HG02943 (cell line): Measurements from ENCODE around the gene NEO1.
"Not testable (repeated sequence)": the region's sequence is repeated elsewhere in the genome, so short reads cannot be mapped to it uniquely, and the experiment has no call there.

ENCODE experiments used
- ATAC-seq: cut with Tn5 transposase; IDR thresholded peaks from one replicate; pipeline ENCODE4 v1.9.1; 2021; ENCODE audit warnings: mild to moderate bottlenecking, low read depth, moderate library complexity; ENCODE audit not compliant: unreplicated experiment

NEO1 gene

DNA sequence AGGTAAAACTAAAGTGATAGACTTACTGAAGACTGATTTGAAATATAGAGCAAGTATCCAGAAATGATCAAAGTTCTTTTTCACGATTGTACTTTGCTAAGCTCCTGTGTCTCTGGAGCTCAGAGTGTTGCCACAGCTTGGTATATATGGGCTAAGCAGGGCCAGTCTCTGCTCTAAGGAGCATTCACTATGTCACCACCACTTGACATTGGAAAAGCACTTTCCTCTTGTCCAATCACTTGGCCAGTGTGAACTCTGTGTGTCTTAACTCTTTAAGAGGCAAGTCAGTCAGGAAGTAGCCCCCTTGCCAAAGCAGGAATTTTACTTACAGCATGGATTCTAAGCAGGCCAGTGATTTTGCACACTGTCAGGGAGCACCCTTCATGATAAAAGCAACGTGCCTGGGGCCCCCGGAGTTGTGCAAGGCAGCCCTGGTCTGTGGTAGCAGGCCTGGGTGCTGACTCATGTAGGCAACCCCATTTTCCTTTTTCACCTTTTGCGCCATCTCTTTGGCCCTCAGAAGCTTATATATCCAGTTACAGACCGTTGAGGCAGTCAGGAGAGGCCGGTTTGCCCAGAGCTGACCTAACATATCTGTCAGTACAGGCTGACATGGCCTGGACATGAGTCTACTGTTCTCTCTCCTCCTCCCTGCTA, 243.5 kb downstream of the NEO1 start:
- ATAC-seq: no peak

DNA sequence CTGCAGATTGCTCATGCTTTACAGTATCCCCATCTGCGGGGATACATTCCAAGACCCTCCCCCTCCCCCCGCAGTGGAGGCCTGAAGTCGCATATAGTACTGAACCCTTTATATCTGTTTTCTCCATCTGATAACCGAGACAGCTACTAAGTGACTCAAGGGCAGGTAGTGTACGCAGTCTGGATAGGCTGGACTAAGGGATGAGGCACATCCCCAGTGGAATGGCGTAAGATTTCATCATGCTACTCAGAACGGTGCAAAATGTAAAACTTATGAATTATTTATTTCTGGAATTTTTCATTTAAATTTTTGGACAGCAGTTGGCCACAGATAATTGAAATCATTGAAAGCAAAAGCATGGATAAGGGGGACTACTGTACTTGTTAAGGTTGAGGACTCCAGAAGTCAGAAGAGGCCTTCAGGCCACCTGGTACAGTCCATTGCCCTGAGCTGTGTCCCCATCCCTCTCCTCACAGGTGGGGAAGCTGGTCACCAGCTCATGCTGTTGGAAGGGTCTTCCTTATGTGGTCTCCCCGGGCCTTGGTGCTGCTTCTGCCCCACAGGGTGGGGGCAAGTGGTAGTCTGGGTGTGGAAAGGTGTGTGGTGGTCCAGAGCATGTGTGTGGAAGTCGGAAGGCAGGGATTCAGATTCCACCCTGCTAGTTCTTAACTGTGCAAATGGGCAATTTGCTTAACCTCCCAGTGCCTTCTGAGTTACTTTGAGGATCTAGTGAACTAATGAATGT, 244.5 kb downstream of the NEO1 start:
- ATAC-seq: no peak

DNA sequence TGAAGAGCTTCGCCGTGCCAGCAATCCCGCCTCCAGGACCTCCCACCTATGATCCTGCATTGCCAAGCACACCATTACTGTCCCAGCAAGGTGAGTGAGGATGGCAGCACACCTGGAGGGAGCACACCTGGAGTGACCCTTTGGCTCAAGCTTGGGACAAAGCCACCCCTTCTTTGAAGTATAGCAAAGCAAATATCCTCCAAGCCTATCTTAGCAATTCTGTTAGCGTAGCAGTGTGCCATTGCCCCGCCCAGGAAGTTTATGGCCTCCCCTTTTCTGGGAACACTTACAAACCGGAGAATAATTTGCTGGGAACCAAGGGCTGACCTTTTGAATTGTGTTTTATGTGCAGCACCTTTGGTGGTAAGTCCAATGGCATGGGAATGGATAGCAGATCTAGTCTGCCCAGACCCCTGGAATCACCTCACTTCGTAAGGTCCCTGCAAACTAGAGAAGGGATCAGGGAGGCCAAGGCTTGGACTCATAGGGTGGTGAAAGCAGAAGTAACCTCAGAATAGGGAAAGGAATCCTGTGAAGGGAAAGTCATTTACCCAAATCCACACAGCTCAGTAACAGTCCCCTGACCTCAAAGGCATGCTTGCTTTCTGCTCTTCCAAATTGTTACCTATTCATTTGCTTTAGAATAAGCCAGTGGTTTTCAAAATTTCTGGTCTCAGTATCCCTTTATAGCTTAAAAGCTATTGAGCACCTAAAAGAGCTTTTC, 246.4 kb downstream of the NEO1 start:
- ATAC-seq: no peak

DNA sequence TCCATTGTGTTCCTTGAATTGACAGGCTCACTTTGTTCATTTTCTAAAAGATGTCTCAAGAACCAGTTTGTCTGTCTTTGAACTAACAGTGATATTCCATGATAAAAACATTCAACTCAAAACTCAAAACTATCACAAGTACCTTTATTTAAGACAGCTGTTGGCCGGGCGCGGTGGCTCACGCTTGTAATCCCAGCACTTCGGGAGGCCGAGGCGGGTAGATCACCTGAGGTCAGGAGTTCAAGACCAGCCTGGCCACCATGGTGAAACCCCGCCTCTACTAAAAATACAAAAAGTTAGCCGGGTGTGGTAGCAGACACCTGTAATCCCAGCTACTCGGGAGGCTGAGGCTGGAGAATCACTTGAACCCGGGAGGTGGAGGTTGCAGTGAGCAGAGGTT, 248.0 kb downstream of the NEO1 start:
- not testable (repeated sequence) for ATAC-seq

DNA sequence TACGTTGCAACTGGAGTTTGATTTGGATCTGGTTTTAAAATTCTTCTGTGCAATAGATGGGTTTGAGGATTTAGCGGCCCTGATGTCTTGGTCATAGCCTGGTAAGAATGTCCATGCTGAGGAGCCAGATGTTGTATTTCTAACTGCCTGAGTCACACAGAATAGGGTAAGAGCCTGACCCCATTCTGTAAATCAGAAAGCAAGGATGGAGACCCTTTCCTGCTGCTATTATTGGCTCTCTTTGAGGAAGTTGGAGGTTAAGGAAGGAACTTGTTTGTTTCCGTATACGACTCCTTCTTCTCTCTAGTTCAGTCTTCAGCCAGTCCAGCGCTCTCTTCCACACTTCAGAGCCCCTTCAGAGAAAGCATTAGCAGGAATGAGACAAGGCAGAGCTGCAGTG, 251.4 kb downstream of the NEO1 start:
- no peak for ATAC-seq

DNA sequence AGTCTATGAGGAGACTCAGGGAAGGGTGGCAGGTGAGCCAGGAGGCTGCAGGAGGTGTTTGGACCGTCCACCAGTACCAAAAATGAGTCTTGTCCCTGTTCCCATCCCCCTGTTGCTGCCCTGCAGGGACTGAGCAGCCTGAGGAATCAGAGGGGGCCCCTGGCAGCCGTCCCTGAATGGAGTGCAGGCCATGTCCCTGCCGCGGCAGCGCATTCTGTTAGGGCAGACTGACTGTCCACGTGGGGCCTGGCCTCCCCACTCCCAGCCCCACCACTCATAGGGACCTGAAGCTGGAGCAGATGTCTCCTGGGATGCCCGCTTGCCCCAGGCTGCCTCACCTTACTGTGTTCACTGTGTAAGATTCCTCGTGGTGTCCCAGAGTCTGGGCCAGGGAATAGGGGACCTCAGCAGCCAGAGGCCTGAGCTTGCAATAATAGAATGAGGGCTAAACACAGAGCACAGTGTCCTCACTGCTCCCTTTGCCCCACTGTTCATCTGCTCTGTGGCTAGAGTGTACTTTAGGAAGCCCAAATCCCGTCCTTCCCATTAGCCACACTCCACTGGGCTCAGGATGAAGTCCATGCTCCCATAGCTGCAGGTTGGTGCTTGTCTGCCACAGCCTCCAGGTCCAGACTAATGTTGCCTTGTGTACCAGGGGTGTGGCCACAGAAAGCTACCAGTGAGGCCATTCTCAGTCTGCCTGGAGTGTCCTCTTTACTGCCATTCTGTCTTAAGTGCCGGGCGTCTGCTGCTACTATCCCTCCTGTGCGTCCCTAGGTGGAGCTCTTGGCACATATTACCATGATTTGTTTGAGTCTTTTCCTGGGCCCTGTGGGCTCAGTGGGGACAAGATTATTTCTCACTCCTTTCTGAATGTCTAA, 253.3 kb downstream of the NEO1 start:
- ATAC-seq: no peak

DNA sequence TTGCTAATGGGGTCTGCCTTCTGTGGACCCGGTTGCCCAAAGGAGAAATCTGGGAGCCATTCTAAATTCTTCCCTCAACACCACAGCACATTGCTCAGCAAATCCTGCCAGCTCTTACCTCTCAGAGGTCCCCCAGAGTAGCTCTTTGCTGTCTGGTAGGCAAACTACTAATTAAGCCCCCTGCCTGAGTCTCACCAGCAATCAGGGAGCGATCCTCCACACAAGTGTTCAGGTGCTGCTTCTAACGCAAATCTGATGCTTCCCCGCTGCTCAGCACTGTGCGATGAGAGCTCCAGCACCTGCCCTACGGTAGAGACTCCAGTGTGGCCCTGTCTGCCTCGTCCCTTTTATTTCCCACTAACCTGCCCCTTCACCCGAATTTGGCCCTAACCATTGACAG, 256.0 kb downstream of the NEO1 start:
- no peak for ATAC-seq

DNA sequence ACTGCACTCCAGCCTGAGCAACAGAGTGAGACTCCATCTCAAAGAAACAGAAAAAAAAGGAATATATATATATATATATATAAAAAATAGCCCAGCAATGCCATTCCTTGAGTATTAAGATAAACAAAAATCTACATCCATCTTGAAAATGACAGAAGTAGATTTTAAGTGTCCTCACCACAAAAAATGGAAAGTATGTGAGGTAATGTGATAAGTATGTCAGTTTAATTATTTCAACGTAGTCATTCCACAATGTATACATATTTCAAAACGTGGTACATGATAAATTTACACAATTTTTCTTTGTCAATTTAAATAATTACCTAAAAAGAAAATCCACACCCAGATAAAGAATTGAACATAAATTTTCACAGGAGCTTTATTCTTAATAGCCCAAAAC, 261.6 kb downstream of the NEO1 start:
- no peak for ATAC-seq

DNA sequence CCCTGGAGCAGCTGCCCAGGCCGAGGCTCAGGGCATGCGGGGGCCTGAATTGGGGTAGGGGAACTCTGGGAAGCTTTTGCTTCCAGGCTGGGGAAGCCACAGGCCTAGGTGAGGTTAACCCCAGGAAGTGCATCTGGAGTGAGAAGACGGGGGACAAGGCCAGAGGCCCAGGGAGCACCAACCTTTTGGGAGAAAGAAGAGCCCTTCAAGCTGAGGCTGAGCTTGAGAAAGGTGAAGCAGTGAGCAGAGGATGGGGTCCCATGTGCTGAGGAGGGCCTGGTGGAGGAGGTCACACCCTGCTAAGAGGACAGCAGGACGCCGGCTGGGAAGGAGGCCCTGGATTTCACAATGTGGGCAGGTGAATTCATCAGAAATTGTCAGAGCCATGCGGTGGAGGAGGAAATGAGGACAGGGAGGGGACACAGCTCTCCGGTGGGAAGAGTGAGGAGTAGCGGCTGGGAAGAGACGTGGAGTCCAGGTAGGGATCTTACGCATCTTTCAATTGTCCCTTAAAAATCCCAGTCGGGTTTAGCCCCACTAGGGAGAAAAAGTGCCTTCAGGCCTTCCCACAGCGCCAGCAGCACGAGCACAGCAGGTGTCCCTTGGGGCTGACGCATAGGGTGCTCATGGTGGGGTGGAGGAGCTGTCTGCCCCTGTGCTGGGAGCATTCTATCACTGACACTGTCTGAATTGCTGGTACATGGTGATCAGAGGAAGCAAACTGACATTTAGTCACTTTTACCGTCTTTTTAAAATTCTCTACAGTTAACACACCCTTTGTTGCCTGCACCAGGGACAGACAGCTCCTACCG, 265.6 kb downstream of the NEO1 start:
- no peak for ATAC-seq

DNA sequence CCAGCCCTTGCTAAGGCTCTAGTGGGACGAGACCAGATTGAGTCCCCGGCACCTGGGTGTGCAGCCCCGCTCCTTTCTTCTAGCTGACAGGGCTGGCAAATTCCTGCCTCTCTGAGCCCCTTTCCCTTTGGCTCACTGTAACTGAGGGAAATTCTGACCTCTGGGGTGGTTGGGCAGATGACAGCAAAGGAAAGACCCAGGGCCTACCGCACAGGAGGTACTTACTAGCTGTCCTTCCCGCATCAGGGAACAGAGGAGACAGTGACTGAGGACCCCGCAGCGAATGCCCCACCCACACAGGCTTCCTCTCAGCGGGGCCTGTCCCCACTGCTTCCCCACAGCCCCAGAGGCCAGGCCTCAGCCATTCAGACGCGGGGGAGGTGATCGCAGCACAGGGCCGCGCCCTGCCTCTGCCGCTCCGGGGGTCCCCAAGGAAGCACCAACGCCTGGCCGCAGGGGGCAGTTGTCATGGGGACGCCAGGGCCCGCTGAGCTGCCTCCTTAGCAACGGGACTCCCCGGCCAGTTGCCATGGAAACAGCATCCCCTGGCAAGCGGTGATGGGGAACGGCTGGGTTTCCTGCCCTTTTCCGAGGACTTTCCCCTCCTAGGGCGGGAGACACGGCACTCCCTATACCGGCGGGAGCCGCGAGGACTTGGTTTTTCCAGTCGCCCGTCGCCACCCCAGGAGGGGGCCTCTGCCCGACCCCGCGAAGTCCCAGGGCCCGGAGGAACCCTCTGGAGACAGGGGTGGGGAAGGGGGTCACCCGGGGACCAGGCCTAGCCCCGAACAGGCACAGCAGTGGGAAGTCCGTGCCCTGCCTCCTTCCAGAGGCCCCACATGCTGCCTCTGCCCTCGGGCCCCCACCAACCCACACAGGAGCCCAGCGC, 266.4 kb downstream of the NEO1 start:
- no peak for ATAC-seq

DNA sequence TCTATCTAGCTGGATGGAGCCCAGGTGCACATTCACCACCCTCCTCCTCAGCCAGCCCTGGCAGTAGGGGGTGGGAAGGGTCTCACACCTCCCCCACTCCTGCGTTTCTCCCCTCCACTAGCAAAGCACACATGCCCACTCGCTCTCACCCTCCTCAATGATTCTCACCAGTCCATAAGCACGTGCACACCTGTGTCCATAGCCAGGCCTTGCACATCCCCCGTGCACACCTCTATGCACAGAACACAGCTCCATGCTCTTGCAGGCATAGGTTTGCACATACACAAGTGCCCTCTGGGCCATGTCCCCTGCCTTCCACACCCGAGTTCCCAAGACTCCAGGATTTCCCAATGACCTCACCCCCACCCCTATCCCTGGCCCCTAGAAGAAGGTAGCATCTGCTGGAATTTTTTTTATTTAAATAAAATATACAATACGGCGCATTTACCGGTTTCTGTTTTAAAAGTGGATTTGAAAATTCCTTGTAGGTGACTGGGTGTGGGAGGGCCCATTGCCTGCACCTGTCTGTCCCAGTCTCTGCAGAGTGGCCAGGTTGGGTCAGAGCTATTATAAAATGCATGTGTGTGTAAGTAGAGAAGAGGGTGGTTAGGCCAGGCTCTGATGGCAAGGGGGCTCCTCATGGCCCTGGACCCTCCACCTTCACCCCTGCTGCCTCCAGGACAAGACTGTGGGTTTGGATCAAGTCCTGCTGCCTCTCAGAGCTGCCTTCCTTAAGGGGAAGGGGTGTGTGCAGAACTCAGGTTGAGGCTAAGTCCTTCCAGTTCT, 267.4 kb downstream of the NEO1 start:
- ATAC-seq: no peak

DNA sequence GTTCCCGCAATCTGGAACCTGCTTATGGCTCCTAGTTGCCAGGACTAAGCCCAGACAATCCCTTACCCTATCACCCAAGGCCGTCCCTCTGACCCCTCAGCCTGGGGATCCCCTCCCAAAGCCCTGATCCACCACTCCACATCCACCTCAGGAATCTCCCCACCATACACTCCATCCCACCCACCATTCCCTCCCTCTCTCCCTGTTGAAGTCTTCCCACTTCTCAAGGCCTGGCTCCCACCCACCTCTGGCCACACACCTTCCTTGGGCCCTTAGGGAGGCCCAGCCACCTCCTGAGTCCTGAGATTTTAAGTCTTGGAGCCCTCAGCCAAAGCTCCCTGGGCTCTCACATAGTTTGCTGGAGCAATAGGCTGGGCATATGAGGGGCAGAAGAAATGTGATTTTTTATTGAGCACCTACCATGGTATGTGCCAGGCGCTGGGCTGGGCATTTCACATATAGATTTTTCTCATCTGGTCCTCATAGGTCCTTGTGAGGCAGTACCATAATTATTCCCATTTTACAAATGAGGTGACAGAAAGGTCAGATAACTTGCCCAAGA, 268.4 kb downstream of the NEO1 start:
- no peak for ATAC-seq

DNA sequence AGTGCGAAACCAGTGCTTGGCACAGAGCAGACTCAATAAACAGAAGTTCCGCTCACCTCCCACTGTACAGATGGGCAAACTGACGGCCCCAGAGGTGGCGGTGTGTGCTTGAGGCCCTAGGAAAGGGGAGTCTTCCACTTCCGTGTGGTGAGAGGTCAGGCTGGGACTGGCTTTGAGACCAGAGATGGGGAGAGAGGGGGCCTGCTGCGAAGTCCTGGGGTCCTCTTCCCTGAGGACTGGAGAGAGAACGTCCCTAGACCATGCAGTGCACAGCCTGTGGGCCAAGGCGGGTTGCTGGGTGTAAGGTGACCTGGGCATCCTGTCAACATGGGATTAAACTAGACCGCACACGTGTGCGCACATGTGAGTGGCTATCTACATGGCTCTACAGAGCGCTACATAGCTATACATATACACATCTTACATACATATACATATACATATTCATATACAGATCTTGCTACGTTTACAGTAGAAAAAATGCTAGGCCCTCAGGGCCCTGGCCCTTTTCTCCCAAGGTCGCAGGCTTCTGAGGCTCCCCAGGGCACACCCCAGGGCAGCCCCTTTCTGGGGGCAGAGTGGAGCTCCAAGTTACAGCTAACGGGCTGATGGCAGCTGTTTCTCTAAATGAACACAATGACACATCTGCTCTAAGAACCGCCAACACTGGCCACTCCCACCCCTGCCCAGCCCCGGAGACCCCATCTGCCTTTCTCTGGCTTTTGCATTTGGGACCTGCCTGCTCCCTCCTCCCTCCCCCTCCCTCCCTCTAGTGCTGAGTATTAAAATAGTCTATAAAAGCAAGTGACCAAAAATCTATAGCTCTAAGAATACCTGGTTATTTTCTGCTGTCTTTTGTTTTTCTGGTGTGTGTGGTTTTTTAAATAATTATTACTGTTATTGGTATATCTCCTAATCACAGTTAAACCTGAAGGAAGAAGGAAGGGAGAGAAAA, 269.5 kb downstream of the NEO1 start:
- ATAC-seq: no peak

DNA sequence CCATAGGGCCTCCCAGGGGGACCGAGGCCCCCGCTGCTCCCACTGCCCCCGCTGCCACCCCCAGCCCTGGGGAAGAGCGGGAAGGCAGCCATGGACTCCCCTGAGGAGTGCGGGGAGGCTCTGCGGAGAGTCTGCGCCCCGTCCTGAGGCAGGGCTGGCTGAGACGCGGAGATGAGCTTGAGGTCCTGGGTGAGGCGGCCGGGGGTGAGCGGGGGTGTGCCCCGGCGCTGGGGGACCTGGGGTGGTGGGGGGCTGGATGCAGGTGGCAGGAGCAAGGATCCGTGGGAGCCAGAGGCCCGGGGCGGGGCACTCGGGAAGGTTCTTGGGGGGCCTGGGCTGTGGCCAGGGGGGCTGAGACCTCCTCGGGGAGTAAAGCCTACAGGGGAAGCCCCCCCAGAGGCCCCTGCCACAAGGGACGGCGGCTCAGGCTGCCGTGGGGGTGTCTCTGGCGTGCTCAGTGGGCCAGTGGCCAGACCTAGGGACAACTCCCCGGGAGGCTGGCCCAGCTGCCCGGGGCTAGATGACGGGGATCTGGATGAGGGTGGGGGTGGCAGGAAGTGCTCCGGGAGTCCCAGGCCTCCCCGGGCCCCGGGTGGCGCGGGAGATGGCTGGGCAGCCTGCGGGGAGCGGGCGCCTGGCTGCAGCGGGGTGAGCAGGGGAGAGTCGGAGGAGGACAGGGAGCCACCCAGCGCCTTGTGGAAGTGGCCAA, 270.6 kb downstream of the NEO1 start:
- no peak for ATAC-seq

DNA sequence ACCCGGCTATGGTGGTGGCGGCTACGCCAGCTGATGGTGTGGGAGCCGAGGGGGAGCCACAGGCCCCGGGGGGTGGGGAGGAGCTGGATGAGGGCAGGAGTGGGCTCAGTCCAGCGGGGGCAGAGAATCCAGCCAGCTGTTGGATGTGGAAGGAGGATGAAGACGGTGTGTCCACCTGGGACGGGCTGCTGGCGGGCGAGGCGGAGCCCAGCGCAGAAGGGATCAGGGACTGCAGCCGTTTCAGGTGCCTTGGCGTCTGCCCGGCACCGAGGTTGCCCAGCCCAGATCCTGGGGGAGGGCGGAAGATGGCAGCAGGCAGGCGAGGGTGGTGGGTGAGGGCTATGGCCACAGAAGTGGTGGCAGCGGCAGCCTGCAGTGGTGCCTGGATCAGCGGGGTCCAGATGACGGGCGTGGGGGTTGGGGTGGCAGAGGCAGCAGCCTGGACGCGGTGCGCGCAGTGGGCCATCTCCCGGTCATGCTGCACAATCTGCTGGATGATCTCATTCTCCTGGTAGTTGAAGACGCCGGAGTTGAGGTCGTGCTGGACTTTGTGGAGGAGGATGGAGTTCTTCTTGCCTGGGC, 271.2 kb downstream of the NEO1 start:
- no peak for ATAC-seq

DNA sequence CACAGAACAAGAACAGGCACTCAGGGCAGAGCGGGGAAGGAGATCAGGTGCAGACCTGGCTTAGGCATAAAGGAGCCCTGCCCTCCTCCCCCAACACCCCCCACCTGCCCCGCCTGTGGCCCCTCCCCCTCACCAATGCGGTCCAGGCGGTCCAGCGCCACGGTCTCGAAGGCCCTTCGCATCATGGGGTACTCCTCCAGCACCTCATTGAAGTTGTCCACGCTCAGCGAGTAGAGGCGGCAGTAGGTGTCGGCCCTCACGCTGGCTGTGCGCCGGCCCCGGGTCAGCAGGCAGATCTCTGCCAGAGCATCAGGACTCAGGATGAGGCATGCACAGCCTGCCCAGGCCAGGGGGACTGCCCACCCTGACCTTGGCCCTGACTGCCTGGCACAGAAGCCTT, 271.7 kb downstream of the NEO1 start:
- no peak for ATAC-seq
